H1 (cell line): Measurements from ENCODE around the gene DYNLL1. TPM values are rescaled to one million over a fixed set of nuclear protein-coding genes. Genes with fewer than 3 reads are reported as not detected.

Experiments used
- POLR2A ChIP-seq, 2 experiments: IDR thresholded peaks; 1 replicate in 1 of 2; 2 replicates in 1 of 2; pipeline ENCODE4 v1.6.1; 2011; ENCODE audit warnings: low read depth in 2 of 2, low read length in 2 of 2, mild to moderate bottlenecking in 2 of 2; ENCODE audit errors: control extremely low read depth in 1 of 2
- polyA plus RNA-seq, 7 experiments: library from polyadenylated mRNA; depleted of rRNA in 3 of 7; stranded (reverse) in 5 of 7; unstranded in 2 of 7; fragments of >200 nt in 5 of 7; fragments of 200-250 nt in 2 of 7; gene quantifications; 1 replicate in 5 of 7; 2 replicates in 1 of 7; 4 replicates in 1 of 7; pipeline versions ENCODE4 v1.2.1 to v1.2.3, GENCODE V29; 2011 to 2013; ENCODE audit warnings: missing spikeins in 2 of 7, mixed read lengths in 2 of 7
- total RNA-seq: library from RNA; stranded (reverse); fragmentation: NEBNext Ultra II Directional; extraction: Animal tissue kit (Norgen Biotek cat#: 25700); gene quantifications from 2 replicates; pipeline ENCODE4 v1.2.1, GENCODE V29; 2021
- TF ChIP-seq, protein P1 (sequence below): IDR thresholded peaks from 2 replicates; pipeline ENCODE4 v1.6.1; 2012; ENCODE audit warnings: inconsistent platforms

Gene DYNLL1
- total and polyA plus RNA-seq, 2 of the 8 experiments (the other 6 are each of a cell fraction or from before 2014, with no cell fraction given): 423 to 488 TPM

DNA sequence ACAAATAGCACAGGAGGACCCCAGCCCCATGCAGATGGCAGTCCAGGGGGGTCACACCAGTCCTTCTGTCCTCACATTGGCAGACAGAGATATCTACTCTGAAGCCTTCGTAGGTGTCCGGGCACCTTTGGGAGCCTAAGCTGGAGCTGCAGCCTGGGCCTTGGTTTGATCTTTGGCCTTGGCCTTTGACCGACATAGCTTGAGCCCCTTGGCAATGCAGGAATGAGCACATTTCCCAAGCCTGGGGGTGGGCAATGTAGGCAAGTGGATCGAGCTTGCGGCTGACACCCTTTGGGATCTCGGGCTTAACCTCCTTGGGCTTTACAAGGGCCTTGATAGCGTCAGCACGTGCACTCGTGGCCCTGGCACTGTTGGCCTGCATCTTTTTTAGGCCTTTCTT lies 26.7 kb downstream of the DYNLL1 start (continued):
- TF ChIP-seq, protein P1, sequence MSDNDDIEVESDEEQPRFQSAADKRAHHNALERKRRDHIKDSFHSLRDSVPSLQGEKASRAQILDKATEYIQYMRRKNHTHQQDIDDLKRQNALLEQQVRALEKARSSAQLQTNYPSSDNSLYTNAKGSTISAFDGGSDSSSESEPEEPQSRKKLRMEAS: no peak
- no peak for TF ChIP-seq POLR2A (IDR thresholded peaks at IDR 0.05; ENCODE audit: control extremely low read depth in 1 of 2, low read depth in 2 of 2, low read length in 2 of 2)
- TF ChIP-seq, all 59 proteins: peak for 0
